ENCODE results near the gene MLIP. TPM values are rescaled to one million over a fixed set of nuclear protein-coding genes. Genes with fewer than 3 reads are reported as not detected.
A peak's percentile ranks its signal among the peaks of the same experiment; 100 is the strongest.

Gene MLIP
- total RNA-seq, 1 experiment from 2014 or later, result not detected

DNA sequence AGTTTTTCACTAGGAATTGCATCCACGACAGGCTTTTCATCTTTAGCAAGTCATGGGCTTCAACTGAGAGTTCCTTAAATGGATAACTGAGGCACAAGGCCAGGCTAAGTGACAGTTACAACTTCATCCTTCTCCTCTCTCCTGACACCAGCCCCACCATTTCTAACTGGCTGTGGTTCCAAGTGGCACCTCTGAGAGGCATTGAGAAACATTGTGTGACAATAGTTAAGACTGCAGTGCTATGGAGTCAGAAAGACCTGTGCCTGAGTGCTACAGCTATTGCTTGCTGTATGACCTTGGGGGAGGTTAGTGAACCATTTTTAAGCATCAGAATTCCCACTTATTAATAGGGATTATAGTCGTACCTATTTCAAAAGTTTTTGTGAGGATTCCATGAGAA lies 26.2 kb upstream of the MLIP start (continued):
- TF ChIP-seq, protein P1, sequence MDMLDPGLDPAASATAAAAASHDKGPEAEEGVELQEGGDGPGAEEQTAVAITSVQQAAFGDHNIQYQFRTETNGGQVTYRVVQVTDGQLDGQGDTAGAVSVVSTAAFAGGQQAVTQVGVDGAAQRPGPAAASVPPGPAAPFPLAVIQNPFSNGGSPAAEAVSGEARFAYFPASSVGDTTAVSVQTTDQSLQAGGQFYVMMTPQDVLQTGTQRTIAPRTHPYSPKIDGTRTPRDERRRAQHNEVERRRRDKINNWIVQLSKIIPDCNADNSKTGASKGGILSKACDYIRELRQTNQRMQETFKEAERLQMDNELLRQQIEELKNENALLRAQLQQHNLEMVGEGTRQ (CRISPR knock-in tag; IDR thresholded peaks at IDR 0.05), result no peak
- no peak for TF ChIP-seq ZNF263 (CRISPR knock-in tag; IDR thresholded peaks at IDR 0.05; ENCODE audit: low read depth)
- TF ChIP-seq FOXJ3 (CRISPR knock-in tag; IDR thresholded peaks at IDR 0.05; ENCODE audit: borderline replicate concordance), result no peak
- no peak for TF ChIP-seq GTF2I (CRISPR knock-in tag; conservative IDR thresholded peaks at IDR 0.05)
- TF ChIP-seq, protein P2, sequence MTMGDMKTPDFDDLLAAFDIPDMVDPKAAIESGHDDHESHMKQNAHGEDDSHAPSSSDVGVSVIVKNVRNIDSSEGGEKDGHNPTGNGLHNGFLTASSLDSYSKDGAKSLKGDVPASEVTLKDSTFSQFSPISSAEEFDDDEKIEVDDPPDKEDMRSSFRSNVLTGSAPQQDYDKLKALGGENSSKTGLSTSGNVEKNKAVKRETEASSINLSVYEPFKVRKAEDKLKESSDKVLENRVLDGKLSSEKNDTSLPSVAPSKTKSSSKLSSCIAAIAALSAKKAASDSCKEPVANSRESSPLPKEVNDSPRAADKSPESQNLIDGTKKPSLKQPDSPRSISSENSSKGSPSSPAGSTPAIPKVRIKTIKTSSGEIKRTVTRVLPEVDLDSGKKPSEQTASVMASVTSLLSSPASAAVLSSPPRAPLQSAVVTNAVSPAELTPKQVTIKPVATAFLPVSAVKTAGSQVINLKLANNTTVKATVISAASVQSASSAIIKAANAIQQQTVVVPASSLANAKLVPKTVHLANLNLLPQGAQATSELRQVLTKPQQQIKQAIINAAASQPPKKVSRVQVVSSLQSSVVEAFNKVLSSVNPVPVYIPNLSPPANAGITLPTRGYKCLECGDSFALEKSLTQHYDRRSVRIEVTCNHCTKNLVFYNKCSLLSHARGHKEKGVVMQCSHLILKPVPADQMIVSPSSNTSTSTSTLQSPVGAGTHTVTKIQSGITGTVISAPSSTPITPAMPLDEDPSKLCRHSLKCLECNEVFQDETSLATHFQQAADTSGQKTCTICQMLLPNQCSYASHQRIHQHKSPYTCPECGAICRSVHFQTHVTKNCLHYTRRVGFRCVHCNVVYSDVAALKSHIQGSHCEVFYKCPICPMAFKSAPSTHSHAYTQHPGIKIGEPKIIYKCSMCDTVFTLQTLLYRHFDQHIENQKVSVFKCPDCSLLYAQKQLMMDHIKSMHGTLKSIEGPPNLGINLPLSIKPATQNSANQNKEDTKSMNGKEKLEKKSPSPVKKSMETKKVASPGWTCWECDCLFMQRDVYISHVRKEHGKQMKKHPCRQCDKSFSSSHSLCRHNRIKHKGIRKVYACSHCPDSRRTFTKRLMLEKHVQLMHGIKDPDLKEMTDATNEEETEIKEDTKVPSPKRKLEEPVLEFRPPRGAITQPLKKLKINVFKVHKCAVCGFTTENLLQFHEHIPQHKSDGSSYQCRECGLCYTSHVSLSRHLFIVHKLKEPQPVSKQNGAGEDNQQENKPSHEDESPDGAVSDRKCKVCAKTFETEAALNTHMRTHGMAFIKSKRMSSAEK (CRISPR knock-in tag; IDR thresholded peaks at IDR 0.05; ENCODE audit: borderline replicate concordance), result no peak

DNA sequence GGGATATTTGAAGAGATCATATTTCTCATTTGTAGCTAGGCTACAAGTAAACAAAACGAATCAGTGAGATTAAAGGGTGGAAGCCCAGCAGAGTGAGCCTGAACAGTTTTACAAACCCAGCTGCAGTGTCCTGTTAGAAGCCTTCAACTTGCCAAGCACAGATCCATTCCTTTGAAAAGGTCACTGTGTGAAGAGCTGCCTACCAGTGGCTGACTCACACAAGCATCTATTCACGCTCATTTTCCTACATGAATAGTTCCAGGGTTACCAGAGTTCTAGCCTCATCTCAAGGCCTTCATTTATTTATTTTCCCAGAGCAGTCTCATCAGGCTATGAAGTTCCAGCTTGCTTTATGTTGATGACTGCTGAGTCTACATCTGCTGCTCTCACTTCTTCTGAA lies 25.7 kb upstream of the MLIP start:
- CTCF ChIA-PET, result no interaction called here
- Mint-ChIP-seq H3K9me3 (no peaks in the 10 kb centered on the region), H3K27ac (0 out of 2 replicates have a peak overlapping the region, but pooled peaks have one; percentile 53), H3K27me3 (ENCODE audit: low read depth) (no peaks in the 10 kb centered on the region), H3K4me3 (no peak overlapping the region), H3K4me1 (peaks cover 9% of the 10 kb centered on the region), H3K36me3 (no peaks in the 10 kb centered on the region)
- ATAC-seq (no peak), DNase-seq (ENCODE audit: low spot score) (no peak)
- TF ChIP-seq, protein P1 (CRISPR knock-in tag; IDR thresholded peaks at IDR 0.05), result no peak
- TF ChIP-seq ETV6 (CRISPR knock-in tag; IDR thresholded peaks at IDR 0.05) (no peak), KAT7 (CRISPR knock-in tag; IDR thresholded peaks at IDR 0.05; ENCODE audit: borderline replicate concordance) (no peak), HMGA2 (CRISPR knock-in tag; IDR thresholded peaks at IDR 0.05) (no peak), E2F5 (CRISPR knock-in tag; IDR thresholded peaks at IDR 0.05) (no peak), ZNF121 (CRISPR knock-in tag; IDR thresholded peaks at IDR 0.05) (no peak), NR1H2 (CRISPR knock-in tag; IDR thresholded peaks at IDR 0.05) (no peak), AR (CRISPR knock-in tag; IDR thresholded peaks at IDR 0.05) (no peak)
- TF ChIP-seq, protein P3, sequence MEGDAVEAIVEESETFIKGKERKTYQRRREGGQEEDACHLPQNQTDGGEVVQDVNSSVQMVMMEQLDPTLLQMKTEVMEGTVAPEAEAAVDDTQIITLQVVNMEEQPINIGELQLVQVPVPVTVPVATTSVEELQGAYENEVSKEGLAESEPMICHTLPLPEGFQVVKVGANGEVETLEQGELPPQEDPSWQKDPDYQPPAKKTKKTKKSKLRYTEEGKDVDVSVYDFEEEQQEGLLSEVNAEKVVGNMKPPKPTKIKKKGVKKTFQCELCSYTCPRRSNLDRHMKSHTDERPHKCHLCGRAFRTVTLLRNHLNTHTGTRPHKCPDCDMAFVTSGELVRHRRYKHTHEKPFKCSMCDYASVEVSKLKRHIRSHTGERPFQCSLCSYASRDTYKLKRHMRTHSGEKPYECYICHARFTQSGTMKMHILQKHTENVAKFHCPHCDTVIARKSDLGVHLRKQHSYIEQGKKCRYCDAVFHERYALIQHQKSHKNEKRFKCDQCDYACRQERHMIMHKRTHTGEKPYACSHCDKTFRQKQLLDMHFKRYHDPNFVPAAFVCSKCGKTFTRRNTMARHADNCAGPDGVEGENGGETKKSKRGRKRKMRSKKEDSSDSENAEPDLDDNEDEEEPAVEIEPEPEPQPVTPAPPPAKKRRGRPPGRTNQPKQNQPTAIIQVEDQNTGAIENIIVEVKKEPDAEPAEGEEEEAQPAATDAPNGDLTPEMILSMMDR (IDR thresholded peaks at IDR 0.05), result no peak
- TF ChIP-seq, protein P4, sequence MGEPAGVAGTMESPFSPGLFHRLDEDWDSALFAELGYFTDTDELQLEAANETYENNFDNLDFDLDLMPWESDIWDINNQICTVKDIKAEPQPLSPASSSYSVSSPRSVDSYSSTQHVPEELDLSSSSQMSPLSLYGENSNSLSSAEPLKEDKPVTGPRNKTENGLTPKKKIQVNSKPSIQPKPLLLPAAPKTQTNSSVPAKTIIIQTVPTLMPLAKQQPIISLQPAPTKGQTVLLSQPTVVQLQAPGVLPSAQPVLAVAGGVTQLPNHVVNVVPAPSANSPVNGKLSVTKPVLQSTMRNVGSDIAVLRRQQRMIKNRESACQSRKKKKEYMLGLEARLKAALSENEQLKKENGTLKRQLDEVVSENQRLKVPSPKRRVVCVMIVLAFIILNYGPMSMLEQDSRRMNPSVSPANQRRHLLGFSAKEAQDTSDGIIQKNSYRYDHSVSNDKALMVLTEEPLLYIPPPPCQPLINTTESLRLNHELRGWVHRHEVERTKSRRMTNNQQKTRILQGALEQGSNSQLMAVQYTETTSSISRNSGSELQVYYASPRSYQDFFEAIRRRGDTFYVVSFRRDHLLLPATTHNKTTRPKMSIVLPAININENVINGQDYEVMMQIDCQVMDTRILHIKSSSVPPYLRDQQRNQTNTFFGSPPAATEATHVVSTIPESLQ (CRISPR knock-in tag; IDR thresholded peaks at IDR 0.05), result no peak
- TF ChIP-seq, protein P5, sequence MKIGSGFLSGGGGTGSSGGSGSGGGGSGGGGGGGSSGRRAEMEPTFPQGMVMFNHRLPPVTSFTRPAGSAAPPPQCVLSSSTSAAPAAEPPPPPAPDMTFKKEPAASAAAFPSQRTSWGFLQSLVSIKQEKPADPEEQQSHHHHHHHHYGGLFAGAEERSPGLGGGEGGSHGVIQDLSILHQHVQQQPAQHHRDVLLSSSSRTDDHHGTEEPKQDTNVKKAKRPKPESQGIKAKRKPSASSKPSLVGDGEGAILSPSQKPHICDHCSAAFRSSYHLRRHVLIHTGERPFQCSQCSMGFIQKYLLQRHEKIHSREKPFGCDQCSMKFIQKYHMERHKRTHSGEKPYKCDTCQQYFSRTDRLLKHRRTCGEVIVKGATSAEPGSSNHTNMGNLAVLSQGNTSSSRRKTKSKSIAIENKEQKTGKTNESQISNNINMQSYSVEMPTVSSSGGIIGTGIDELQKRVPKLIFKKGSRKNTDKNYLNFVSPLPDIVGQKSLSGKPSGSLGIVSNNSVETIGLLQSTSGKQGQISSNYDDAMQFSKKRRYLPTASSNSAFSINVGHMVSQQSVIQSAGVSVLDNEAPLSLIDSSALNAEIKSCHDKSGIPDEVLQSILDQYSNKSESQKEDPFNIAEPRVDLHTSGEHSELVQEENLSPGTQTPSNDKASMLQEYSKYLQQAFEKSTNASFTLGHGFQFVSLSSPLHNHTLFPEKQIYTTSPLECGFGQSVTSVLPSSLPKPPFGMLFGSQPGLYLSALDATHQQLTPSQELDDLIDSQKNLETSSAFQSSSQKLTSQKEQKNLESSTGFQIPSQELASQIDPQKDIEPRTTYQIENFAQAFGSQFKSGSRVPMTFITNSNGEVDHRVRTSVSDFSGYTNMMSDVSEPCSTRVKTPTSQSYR (CRISPR knock-in tag; IDR thresholded peaks at IDR 0.05), result no peak
- POLR2A ChIA-PET, result no interaction called here
